HEK293 (cell line): ENCODE results near the gene CCDC51.

Source experiments
- CTCF ChIA-PET: fragments of 350-600 bp; formaldehyde crosslinking; extraction: SDS; loops from one replicate; lab custom pipeline; 2021; ENCODE audit warnings: antibody characterized with exemption; lab: Yijun Ruan, JAX
- POLR2A ChIA-PET: fragments of 300-600 bp; formaldehyde crosslinking; extraction: SDS; loops from one replicate; lab custom pipeline; 2020; ENCODE audit warnings: antibody characterized with exemption, inconsistent platforms; lab: Yijun Ruan, JAX
- H3K27ac ChIP-seq: fragments of 200-500 bp; sonication (Bioruptor generic); 2 replicates; pipeline ENCODE4 v1.5.1; 2014; ENCODE audit warnings: low read depth, low read length, control low read depth, inconsistent platforms; ENCODE audit errors: extremely low read depth
- H3K36me3 ChIP-seq, 2 experiments: fragments of 200-500 bp in 1 of 2; sonication (Bioruptor generic) in 1 of 2; 1 replicate in 1 of 2; 2 replicates in 1 of 2; pipeline ENCODE4 v1.5.1; 2014 to 2017; ENCODE audit warnings: inconsistent platforms in 2 of 2, low read length in 2 of 2; ENCODE audit not compliant: control insufficient read depth in 2 of 2, insufficient read depth in 1 of 2
- H3K4me1 ChIP-seq: fragments of 200-500 bp; sonication (Bioruptor generic); 2 replicates; pipeline ENCODE4 v1.5.1; 2014; ENCODE audit warnings: mild to moderate bottlenecking, low read length, inconsistent platforms; ENCODE audit not compliant: control insufficient read depth, insufficient read depth
- H3K4me3 ChIP-seq: 2 replicates; pipeline ENCODE4 v1.5.1; 2011; ENCODE audit warnings: low read depth, mild to moderate bottlenecking, control low read depth, low read length, moderate library complexity
- H3K9me3 ChIP-seq: fragments of 200-500 bp; sonication (Bioruptor generic); 2 replicates; pipeline ENCODE4 v1.5.1; 2014; ENCODE audit warnings: low read depth, low read length, inconsistent platforms; ENCODE audit not compliant: control insufficient read depth, insufficient read depth
- CTCF ChIP-seq: fragments of 450-650 bp; formaldehyde crosslinking; IDR thresholded peaks from 2 replicates; pipeline ENCODE4 v1.5.1; 2016; ENCODE audit warnings: missing biosample characterization, missing genetic modification characterization
- HIC1 ChIP-seq: fragments of 450-650 bp; formaldehyde crosslinking; IDR thresholded peaks from 2 replicates; pipeline ENCODE4 v1.5.1; 2016; ENCODE audit warnings: missing biosample characterization, missing genetic modification characterization
- PRDM1 ChIP-seq: fragments of 450-650 bp; formaldehyde crosslinking; IDR thresholded peaks from 2 replicates; pipeline ENCODE4; 2016; ENCODE audit warnings: missing biosample characterization, missing genetic modification characterization
- YY2 ChIP-seq: fragments of 450-650 bp; formaldehyde crosslinking; IDR thresholded peaks from 2 replicates; pipeline ENCODE4 v1.5.1; 2016; ENCODE audit warnings: missing biosample characterization, missing genetic modification characterization
- ZBTB10 ChIP-seq: fragments of 450-650 bp; formaldehyde crosslinking; IDR thresholded peaks from 2 replicates; pipeline ENCODE4 v1.5.1; 2016; ENCODE audit warnings: missing biosample characterization, missing genetic modification characterization
- ZNF121 ChIP-seq: fragments of 450-650 bp; formaldehyde crosslinking; IDR thresholded peaks from 2 replicates; pipeline ENCODE4 v1.5.1; 2016; ENCODE audit warnings: missing biosample characterization, missing genetic modification characterization
- ZNF133 ChIP-seq: fragments of 450-650 bp; formaldehyde crosslinking; IDR thresholded peaks from 2 replicates; pipeline ENCODE4 v1.5.1; 2016; ENCODE audit warnings: missing biosample characterization, missing genetic modification characterization
- ZNF155 ChIP-seq: fragments of 450-650 bp; formaldehyde crosslinking; IDR thresholded peaks from 2 replicates; pipeline ENCODE4 v1.5.1; 2016; ENCODE audit warnings: missing biosample characterization, missing genetic modification characterization
- ZNF157 ChIP-seq: fragments of 450-650 bp; formaldehyde crosslinking; IDR thresholded peaks from 2 replicates; pipeline ENCODE4 v1.5.1; 2016; ENCODE audit warnings: missing biosample characterization, missing genetic modification characterization
- ZNF18 ChIP-seq: fragments of 450-650 bp; formaldehyde crosslinking; IDR thresholded peaks from 2 replicates; pipeline ENCODE4 v1.5.1; 2016; ENCODE audit warnings: missing biosample characterization, missing genetic modification characterization
- ZNF221 ChIP-seq: fragments of 450-650 bp; formaldehyde crosslinking; IDR thresholded peaks from 2 replicates; pipeline ENCODE4 v1.5.1; 2017; ENCODE audit warnings: missing biosample characterization, missing genetic modification characterization, borderline replicate concordance
- ZNF23 ChIP-seq: fragments of 450-650 bp; formaldehyde crosslinking; IDR thresholded peaks from 2 replicates; pipeline ENCODE4 v1.5.1; 2016; ENCODE audit warnings: missing biosample characterization, missing genetic modification characterization, borderline replicate concordance
- ZNF239 ChIP-seq: fragments of 450-650 bp; formaldehyde crosslinking; IDR thresholded peaks from 2 replicates; pipeline ENCODE4 v1.5.1; 2016; ENCODE audit warnings: missing biosample characterization, missing genetic modification characterization
- ZNF324 ChIP-seq: fragments of 450-650 bp; formaldehyde crosslinking; IDR thresholded peaks from 2 replicates; pipeline ENCODE4 v1.5.1; 2016; ENCODE audit warnings: missing biosample characterization, missing genetic modification characterization
- ZNF426 ChIP-seq: fragments of 450-650 bp; formaldehyde crosslinking; IDR thresholded peaks from 2 replicates; pipeline ENCODE4 v1.5.1; 2017; ENCODE audit warnings: missing biosample characterization, missing genetic modification characterization, mild to moderate bottlenecking, inconsistent platforms, moderate library complexity
- ZNF514 ChIP-seq: fragments of 450-650 bp; formaldehyde crosslinking; IDR thresholded peaks from 2 replicates; pipeline ENCODE4 v1.5.1; 2016; ENCODE audit warnings: missing biosample characterization, missing genetic modification characterization
- ZNF571 ChIP-seq: fragments of 450-650 bp; formaldehyde crosslinking; IDR thresholded peaks from 2 replicates; pipeline ENCODE4 v1.5.0; 2017; ENCODE audit warnings: missing biosample characterization, missing genetic modification characterization
- ZNF624 ChIP-seq: fragments of 450-650 bp; formaldehyde crosslinking; IDR thresholded peaks from 2 replicates; pipeline ENCODE4 v1.5.1; 2017; ENCODE audit warnings: missing biosample characterization, missing genetic modification characterization
- ZNF664 ChIP-seq: fragments of 450-650 bp; formaldehyde crosslinking; IDR thresholded peaks from 2 replicates; pipeline ENCODE4 v1.5.1; 2016; ENCODE audit warnings: missing biosample characterization, missing genetic modification characterization
- ZNF776 ChIP-seq: fragments of 450-650 bp; formaldehyde crosslinking; IDR thresholded peaks from 2 replicates; pipeline ENCODE4 v1.5.0; 2017; ENCODE audit warnings: missing biosample characterization, missing genetic modification characterization, borderline replicate concordance
- ZNF843 ChIP-seq: fragments of 450-650 bp; formaldehyde crosslinking; IDR thresholded peaks from 2 replicates; pipeline ENCODE4 v1.5.1; 2016; ENCODE audit warnings: missing biosample characterization, missing genetic modification characterization
- ZXDB ChIP-seq: fragments of 450-650 bp; formaldehyde crosslinking; IDR thresholded peaks from 2 replicates; pipeline ENCODE4 v1.5.1; 2016; ENCODE audit warnings: missing biosample characterization, missing genetic modification characterization

CCDC51 gene

GRCh38 chr3:48426944-48427629 lies 12.8 kb downstream of the CCDC51 start:
- peaks cover 3% of the 10 kb centered on the region; the same call in 1 of the 2 replicates for H3K4me1 ChIP-seq
- no peak for TF ChIP-seq YY2 (tag by site-specific recombination)
- no peak for TF ChIP-seq ZNF776 (tag by site-specific recombination)
- no peak for TF ChIP-seq ZNF664 (tag by site-specific recombination)
- TF ChIP-seq ZNF23 (tag by site-specific recombination) = no peak
- TF ChIP-seq CTCF = no peak
- no peak for TF ChIP-seq ZNF133 (tag by site-specific recombination)
- no peak for TF ChIP-seq HIC1
- TF ChIP-seq ZXDB (tag by site-specific recombination) = no peak
- no peak for TF ChIP-seq ZNF514 (tag by site-specific recombination)
- TF ChIP-seq ZNF324 = no peak
- TF ChIP-seq ZNF121 = no peak
- TF ChIP-seq ZNF426 (tag by site-specific recombination) = no peak
- no peak for TF ChIP-seq ZNF221 (tag by site-specific recombination)
- ChIA-PET CTCF (interaction anchor here (0.8 to 4.1 kb wide), 2 partner anchors 9 to 13 kb away, joined by 3 to 25 read pairs; no protein-coding TSS in a partner anchor), POLR2A (interaction anchor here (0.9 kb wide), 1 partner anchor 13 kb away, joined by 3 read pairs; the partner anchor contains the start of genes CCDC51 and TMA7)
- no peak overlapping the region for H3K4me3 ChIP-seq
- no peaks in the 10 kb centered on the region for H3K9me3 ChIP-seq
- H3K36me3 ChIP-seq = peaks cover 0 to 11% of the 10 kb centered on the region in 2 experiments; a peak in 1 of 3 replicates
- H3K27ac ChIP-seq = no peak overlapping the region

GRCh38 chr3:48426401-48426909 lies 13.5 kb downstream of the CCDC51 start:
- Histone ChIP-seq H3K27ac (no peak overlapping the region), H3K4me1 (peaks cover 3% of the 10 kb centered on the region; the same call in 1 of the 2 replicates)
- TF ChIP-seq ZNF239 = no peak
- TF ChIP-seq ZNF155 = no peak
- no peak for TF ChIP-seq ZNF776 (tag by site-specific recombination)
- TF ChIP-seq ZNF624 (tag by site-specific recombination) = no peak
- no peak for TF ChIP-seq ZNF843 (tag by site-specific recombination)
- no peak for TF ChIP-seq PRDM1 (tag by site-specific recombination)
- no peak for TF ChIP-seq ZBTB10 (tag by site-specific recombination)
- TF ChIP-seq ZNF18 (tag by site-specific recombination) = no peak
- TF ChIP-seq ZNF571 (tag by site-specific recombination) = no peak
- TF ChIP-seq ZNF157 = no peak

More at GRCh38 chr3:48426401-48426909, 13.5 kb downstream of the CCDC51 start:
- Histone ChIP-seq H3K36me3 (peaks cover 0 to 5% of the 10 kb centered on the region in 2 experiments; a peak in 1 of 3 replicates), H3K9me3 (no peaks in the 10 kb centered on the region), H3K4me3 (no peak overlapping the region)
- CTCF ChIA-PET = interaction anchor here (0.7 to 4.1 kb wide), 3 partner anchors 10 to 84 kb away, joined by 3 to 25 read pairs (median 3); no protein-coding TSS in a partner anchor
- POLR2A ChIA-PET = interaction anchor here (0.9 kb wide), 1 partner anchor 13 kb away, joined by 3 read pairs; the partner anchor contains the start of genes CCDC51 and TMA7
